ENCODE data around the gene GNG7.
A peak's percentile ranks its signal among the peaks of the same experiment; 100 is the strongest.
"Not testable (repeated sequence)": the region's sequence is repeated elsewhere in the genome, so short reads cannot be mapped to it uniquely, and the experiment has no call there.

The GNG7 gene

DNA sequence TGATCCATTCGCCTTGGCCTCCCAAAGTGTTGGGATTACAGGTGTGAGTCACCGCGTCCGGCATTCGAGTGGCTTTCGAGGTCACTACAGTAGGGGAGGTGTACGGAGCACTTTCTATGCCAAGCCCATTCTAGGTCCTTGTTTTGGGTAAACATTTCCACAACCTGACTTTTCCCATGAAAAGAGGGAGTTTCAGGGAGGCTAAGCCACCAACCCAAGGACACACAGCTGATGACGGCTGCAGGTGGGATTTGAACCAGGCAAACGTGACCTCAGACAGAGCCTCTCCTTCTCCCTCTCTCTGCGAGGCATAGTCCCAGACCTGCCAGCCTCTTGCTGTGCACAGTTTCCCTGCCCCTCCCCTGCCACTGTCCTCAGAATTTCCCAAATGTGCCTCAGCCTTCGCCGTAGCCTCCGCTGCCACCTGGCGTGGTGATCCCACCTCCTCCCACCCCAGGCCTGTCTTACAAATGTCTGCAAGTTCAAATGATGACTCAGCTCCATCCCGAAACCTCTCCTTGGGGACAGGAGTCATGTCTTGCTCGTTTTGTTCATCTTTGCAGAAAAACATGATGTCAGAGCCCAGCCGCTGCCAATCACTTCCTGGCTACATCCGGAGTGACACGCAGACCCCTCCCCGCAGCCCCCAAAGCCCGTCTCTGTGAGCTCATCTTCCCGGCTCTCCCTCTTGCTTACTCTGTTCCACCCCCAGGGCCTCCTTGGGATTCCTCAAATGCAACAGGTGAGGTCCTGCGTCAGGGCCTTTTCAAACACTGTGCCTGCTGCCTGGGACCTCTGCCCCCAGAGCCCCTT, 233.2 kb downstream of the GNG7 start:
- no peak overlapping the region for H3K27ac ChIP-seq
- no peak for DNase-seq (ENCODE audit: low read depth, low spot score)
- no peaks in the 10 kb centered on the region for H3K9me3 ChIP-seq (ENCODE audit: low read depth, low read length)
- TF ChIP-seq EZH2 (IDR thresholded peaks at IDR 0.05), result no peak
- TF ChIP-seq POLR2AphosphoS5 (IDR thresholded peaks at IDR 0.05; ENCODE audit: borderline replicate concordance, low read depth, low read length), result no peak
- TF ChIP-seq FOXP2 (optimal IDR thresholded peaks at IDR 0.05; ENCODE audit: control extremely low read depth, extremely low read length, insufficient read depth), result no peak
- H3K9ac ChIP-seq (ENCODE audit: insufficient read length), result no peak overlapping the region
- H3K4me3 ChIP-seq, result no peak overlapping the region
- H3K36me3 ChIP-seq (ENCODE audit: insufficient read depth, low read length), result no peaks in the 10 kb centered on the region

DNA sequence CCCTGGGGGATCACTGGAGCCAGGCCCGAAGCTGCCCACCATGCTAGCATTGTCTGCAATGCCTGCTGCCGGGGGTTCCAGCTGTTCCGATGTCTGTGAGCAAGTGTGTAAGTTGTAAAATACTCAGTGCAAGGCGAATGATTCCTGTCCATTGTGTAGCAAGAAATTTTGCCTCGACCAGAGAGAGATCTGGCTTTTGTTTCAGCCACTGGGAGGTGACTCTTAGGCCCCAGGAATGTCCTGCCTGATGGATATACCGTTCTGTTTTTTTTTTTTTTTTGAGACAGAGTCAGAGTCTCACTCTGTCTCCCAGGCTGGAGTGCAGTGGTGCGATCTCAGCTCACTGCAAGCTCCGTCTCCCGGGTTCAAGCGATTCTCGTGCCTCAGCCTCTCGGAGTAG, 233.9 kb downstream of the GNG7 start:
- Histone ChIP-seq H3K9me3 (ENCODE audit: low read depth, low read length) (no peaks in the 10 kb centered on the region), H3K36me3 (ENCODE audit: insufficient read depth, low read length) (no peaks in the 10 kb centered on the region), H3K27ac (no peak overlapping the region), H3K9ac (ENCODE audit: insufficient read length) (no peak overlapping the region), H3K4me3 (no peak overlapping the region)
- DNase-seq (ENCODE audit: low read depth, low spot score), result no peak
- TF ChIP-seq EZH2 (IDR thresholded peaks at IDR 0.05), result no peak
- no peak for TF ChIP-seq POLR2AphosphoS5 (IDR thresholded peaks at IDR 0.05; ENCODE audit: borderline replicate concordance, low read depth, low read length)
- TF ChIP-seq FOXP2 (optimal IDR thresholded peaks at IDR 0.05; ENCODE audit: control extremely low read depth, extremely low read length, insufficient read depth), result no peak

DNA sequence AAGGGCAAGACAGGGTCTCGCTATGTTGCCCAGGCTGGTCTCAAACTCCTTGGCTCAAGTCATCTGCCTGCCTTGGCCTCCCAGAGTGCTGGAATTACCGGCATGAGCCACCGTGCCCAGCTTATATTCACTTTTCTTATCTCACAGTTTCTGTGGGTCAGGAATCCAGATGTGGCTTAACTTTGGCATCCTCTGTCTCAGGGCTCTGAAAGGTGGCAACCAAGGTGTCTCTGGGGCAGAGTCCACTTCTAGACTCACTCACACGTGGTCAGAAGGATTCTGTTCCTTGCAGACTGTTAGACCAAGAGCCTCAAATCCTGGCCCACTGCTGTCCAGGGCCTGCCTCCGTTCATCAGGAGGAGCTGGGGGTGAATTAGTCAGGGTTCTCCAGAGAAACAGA, 238.1 kb downstream of the GNG7 start:
- no peak overlapping the region for H3K27ac ChIP-seq
- no peak overlapping the region for H3K4me3 ChIP-seq
- H3K36me3 ChIP-seq (ENCODE audit: insufficient read depth, low read length), result no peaks in the 10 kb centered on the region
- no peaks in the 10 kb centered on the region for H3K9me3 ChIP-seq (ENCODE audit: low read depth, low read length)
- TF ChIP-seq EZH2 (IDR thresholded peaks at IDR 0.05) (no peak), POLR2AphosphoS5 (IDR thresholded peaks at IDR 0.05; ENCODE audit: borderline replicate concordance, low read depth, low read length) (no peak), FOXP2 (optimal IDR thresholded peaks at IDR 0.05; ENCODE audit: control extremely low read depth, extremely low read length, insufficient read depth) (no peak)
- H3K9ac ChIP-seq (ENCODE audit: insufficient read length), result no peak overlapping the region
- no peak for DNase-seq (ENCODE audit: low read depth, low spot score)

DNA sequence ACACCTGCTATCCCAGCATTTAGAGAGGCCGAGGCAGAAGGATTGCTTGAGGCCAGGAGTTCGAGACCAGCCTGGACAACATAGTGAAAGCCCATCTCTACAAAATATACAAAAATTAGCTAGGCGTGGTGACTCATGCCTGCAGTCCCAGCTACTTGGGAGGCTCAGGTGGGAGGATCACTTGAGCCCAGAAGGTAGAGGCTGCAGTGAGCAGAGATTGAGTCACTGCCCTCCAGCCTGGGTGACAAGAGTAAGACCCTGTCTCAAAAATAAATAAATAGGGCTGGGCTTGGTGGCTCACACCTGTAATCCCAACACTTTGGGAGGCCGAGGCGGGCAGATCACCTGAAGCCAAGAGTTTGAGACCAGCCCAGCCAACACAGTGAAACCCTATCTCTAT, 238.8 kb downstream of the GNG7 start:
- not testable (repeated sequence) for H3K9ac ChIP-seq (ENCODE audit: insufficient read length)
- H3K27ac ChIP-seq, result peak overlapping the region; percentile 72; the same call in 1 of the 2 replicates

DNA sequence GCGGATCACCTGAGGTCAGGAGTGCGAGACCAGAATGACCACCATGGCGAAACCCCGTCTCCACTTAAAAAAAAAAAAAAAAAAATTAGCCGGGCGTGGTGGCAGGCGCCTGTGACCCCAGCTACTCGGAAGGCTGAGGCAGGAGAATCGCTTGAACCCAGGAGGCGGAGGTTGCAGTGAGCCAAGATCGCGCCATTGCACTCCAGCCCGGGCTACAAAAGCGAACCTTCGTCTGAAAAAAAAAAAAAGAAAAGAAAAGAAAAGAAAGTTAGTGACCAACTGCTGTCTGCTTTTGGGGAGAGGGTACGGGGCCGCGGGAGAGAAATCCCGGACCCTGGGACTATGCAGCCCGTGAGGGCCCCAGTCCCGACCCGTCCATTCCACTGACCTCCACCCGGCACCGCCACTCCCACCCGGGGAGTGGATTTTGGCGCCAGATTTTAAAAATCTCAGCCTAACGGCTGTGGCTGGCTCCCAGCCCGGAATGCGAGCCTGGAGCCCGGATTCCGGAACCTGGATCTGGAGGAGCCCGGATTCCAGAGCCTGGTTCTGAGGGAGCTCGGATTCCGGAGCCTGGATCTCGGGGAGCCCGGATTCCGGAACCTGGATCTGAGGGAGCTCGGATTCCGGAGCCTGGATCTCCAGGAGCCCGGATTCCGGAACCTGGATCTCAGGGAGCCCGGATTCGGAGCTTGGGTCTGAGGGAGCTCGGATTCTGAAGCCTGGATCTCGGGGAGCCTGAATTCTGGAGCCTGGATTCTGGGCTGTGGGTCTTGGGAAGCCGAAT, 239.7 kb downstream of the GNG7 start:
- H3K9me3 ChIP-seq (ENCODE audit: low read depth, low read length), result no peaks in the 10 kb centered on the region
- H3K9ac ChIP-seq (ENCODE audit: insufficient read length), result peak overlapping the region; percentile 57
- DNase-seq (ENCODE audit: low read depth, low spot score), result peak; percentile 83
- no peaks in the 10 kb centered on the region for H3K36me3 ChIP-seq (ENCODE audit: insufficient read depth, low read length)
- no peak overlapping the region for H3K4me3 ChIP-seq
- peak overlapping the region; percentile 78 for H3K27ac ChIP-seq
- no peak for TF ChIP-seq FOXP2 (optimal IDR thresholded peaks at IDR 0.05; ENCODE audit: control extremely low read depth, extremely low read length, insufficient read depth)
- peak; percentile 29; the same call in 1 of the 2 replicates for TF ChIP-seq POLR2AphosphoS5 (IDR thresholded peaks at IDR 0.05; ENCODE audit: borderline replicate concordance, low read depth, low read length)
- TF ChIP-seq EZH2 (IDR thresholded peaks at IDR 0.05), result no peak

More for the DNA sequence above, 238.8 kb downstream of the GNG7 start:
- not testable (repeated sequence) for DNase-seq (ENCODE audit: low read depth, low spot score); H3K9me3 ChIP-seq (ENCODE audit: low read depth, low read length); H3K4me3 ChIP-seq; H3K36me3 ChIP-seq (ENCODE audit: insufficient read depth, low read length)

DNA sequence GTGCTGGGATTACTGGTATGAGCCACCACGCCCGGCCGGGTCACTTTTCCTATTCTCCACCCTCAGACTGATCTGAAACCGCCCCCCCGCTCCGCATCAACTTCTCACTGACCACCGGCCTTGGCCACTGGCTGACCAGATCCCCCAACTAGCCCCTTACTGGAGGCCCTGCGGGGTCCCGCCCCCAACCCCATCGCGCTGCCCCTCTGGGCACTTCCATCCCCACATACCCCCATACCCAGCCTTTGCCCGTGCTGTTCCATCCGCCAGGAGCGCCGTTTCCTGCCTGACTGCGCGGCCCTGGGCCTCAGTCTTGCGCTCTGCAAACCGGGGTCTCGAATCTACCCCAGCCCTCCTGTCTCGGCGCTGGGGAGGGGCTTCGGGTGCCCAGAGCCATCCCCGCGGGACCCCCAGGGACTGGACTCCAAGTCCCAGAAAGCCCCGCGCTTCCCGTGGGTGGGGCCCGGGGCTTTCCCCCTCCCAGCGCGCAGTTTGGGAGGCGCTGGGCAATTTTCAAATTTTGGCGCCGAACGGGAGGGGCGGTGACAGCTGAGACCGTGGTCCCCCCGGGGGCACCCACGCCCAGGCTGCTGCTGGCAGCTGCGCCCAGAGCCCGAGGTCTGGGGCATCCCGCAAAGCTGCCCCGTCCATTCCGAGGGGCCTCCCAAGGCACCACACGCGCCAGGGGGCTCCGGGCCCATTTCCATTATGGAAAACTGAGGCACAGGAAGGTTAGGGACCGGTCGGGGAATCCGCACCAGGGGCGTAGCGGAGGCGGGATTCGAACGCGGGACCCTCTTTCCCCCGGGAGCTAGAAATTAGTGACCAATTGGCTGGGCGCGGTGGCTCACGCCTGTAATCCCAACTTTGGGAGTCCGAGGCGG, 240.5 kb downstream of the GNG7 start:
- peak overlapping the region; percentile 57 for H3K9ac ChIP-seq (ENCODE audit: insufficient read length)
- H3K9me3 ChIP-seq (ENCODE audit: low read depth, low read length), result no peaks in the 10 kb centered on the region
- H3K4me3 ChIP-seq, result peak overlapping the region; percentile 76
- TF ChIP-seq POLR2AphosphoS5 (IDR thresholded peaks at IDR 0.05; ENCODE audit: borderline replicate concordance, low read depth, low read length), result no peak; the same call in 1 of the 2 replicates
- no peak for TF ChIP-seq EZH2 (IDR thresholded peaks at IDR 0.05)
- TF ChIP-seq FOXP2 (optimal IDR thresholded peaks at IDR 0.05; ENCODE audit: control extremely low read depth, extremely low read length, insufficient read depth), result no peak
- no peaks in the 10 kb centered on the region for H3K36me3 ChIP-seq (ENCODE audit: insufficient read depth, low read length)
- DNase-seq (ENCODE audit: low read depth, low spot score), result no peak
- H3K27ac ChIP-seq, result peak overlapping the region; percentile 78
